NCI-H2081 (cell line): ENCODE results near the gene LIN7B.
A peak's percentile ranks its signal among the peaks of the same experiment; 100 is the strongest.

Experiments
- DNase-seq, 2 experiments: peaks; one replicate each; lab custom pipeline; 2025; lab: John Stamatoyannopoulos, UW

LIN7B gene

GRCh38 chr19:49094505-49095482 lies 19.4 kb upstream of the LIN7B start:
- no peak for DNase-seq

DNA sequence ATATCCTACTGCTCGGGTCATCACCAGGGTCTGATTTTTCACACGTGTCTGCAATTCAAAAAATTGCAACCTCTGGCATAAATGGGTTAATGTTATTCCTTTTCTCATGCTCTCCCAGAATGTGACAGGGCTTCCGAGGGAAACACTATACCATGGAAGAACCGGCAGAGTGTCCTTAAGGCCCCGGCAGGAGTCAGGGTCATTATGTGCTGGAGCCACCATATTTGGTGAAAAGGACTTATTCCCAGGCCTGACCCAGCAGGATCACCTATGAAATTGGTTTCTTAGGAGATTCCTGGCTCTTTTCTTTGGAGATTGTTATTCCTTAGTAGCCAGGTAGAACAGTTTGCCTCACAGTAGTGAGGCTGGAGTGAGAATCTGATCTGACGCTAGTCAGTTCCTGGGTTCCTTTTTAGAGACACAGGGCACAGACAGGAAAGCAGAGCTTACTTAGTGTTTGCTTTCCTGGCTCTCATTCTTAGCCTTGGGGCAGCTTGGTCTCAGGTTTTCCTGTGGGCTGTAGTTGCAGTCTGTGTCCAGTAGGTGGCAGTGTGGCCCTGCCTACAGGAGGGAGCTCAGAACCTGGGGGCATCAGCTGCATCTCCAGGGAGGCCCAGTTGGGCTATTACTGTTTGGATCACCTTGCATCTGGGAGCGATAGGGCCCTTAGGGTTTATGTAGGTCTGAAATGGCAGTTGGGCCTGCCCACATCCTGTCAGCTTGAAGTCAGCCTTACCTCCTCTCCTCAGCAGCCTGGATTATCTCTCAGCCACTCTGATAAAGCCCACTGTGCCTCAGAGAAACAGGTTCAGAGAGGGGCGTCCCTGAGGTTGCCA lies 16.5 kb upstream of the LIN7B start:
- peak; percentile 75 to 83 for DNase-seq

DNA sequence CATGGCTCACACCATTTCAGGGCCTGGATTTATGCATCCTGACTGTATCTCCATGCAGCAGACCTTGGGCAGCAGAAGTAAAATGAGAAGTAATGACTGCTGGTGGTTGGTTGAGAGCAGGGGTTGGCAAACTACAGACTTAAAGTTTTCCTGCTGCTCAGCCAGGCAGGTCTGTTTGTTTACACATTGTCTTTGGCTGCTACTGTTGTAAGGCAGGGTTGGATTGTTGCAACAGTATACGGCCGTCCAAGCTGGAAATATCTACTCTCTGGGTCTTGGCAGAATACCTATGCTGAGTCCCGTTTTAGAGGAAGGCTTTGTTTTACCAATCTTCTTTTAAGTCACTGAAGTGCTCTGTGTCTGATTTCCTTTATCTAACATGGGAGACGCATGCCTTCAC lies 15.4 kb upstream of the LIN7B start:
- DNase-seq = no peak

DNA sequence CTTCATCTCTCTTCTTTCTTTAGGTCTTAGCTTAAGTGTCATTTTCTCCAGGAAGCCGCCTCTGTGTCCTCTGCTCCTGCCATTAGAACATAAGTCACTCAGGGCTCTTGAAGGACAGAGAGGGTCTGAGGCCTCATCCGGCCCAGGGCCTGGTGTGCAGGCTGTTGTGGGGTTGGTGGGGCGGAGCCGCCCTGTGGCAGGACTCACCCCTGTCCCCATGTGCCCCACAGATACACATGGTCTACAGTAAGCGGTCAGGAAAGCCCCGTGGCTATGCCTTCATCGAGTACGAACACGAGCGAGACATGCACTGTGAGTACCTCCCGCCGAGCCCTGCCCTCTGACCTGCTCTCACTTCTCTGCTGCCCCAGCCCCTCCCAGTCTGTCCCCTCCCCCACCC lies 13.0 kb upstream of the LIN7B start:
- no peak for DNase-seq

- no peak for DNase-seq
Observed at GRCh38 chr19:49102303-49102702, 11.9 kb upstream of the LIN7B start.

- DNase-seq = no peak
Observed at GRCh38 chr19:49103331-49104085, 10.7 kb upstream of the LIN7B start.

- no peak for DNase-seq
Observed at GRCh38 chr19:49104229-49104864, 9.8 kb upstream of the LIN7B start.

DNA sequence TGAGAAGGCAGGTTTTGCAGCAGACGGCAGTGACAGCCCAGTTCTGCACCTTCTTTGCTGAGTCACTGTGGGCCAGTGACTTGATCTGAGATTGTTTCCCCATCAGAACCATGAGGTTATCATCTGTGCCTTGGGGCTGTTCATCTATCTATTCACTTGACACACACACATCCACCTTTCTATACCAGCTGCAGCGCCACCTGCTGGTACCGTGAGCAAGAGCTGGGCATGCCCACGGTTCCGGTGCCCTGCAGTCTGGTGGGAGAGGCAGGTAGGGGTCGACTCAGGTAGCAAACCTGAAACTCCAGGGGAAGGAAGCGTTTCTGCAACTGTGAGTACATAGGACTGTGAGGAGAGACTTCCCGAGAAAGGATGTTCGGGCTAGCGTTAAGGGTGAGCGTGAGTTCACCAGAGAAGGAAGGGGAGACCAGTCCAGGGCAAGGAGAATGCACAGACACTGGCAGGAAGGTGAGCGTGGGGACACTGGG lies 7.5 kb upstream of the LIN7B start:
- DNase-seq = peak; percentile 13 to 21

GRCh38 chr19:49107625-49108459 lies 6.3 kb upstream of the LIN7B start:
- DNase-seq = no peak

- DNase-seq = no peak
Observed at GRCh38 chr19:49109051-49109450, 5.1 kb upstream of the LIN7B start.

DNA sequence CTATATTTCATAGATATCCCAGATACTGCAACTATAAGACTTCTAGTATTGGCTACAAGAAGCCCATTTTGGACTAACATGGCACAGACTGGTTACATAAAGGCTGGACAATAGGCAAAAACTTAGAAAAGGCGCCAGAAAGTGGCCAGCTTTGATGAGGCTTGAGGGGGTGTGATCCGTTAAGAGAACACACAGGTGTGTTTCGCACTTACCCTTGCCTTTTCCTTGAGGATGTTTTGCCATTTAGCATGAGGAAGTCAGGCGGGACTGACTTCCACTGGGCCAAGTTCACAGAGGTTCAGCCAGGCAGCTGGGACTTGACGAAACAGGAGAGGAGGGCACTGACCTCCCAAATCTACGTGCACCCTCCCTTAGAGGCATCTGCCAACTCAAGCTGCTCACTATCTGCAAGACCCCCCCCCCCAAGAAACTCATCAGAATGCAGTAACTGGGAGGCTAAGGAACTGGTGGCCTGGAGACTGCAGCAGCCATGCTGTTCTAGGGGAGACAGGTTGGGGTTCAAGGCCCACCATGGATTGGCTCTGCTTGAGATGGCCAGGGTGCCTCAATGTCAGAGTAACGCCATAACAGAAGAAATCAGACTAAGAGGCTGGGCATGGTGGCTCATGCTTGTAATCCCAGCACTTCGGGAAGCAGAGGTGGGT lies 4.5 kb upstream of the LIN7B start:
- no peak for DNase-seq

DNA sequence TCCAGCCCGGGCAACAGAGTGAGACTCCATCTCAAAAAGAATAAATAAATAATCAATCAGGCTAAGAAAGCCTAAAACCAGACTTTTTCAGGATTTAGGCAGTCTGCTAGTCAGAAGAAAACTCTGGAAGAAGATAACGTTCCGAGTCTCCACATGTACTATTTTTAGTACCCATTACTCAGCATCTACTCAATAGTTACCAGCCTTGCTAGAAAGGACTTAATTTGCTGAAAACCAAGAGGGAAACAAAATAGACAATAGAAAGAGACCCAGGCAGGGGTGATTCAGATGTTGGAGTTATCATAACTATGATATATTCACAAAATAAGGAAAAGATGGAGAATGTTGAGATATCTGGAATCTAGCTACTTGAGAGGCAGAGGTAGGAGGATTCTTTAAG lies 3.6 kb upstream of the LIN7B start:
- no peak for DNase-seq

DNA sequence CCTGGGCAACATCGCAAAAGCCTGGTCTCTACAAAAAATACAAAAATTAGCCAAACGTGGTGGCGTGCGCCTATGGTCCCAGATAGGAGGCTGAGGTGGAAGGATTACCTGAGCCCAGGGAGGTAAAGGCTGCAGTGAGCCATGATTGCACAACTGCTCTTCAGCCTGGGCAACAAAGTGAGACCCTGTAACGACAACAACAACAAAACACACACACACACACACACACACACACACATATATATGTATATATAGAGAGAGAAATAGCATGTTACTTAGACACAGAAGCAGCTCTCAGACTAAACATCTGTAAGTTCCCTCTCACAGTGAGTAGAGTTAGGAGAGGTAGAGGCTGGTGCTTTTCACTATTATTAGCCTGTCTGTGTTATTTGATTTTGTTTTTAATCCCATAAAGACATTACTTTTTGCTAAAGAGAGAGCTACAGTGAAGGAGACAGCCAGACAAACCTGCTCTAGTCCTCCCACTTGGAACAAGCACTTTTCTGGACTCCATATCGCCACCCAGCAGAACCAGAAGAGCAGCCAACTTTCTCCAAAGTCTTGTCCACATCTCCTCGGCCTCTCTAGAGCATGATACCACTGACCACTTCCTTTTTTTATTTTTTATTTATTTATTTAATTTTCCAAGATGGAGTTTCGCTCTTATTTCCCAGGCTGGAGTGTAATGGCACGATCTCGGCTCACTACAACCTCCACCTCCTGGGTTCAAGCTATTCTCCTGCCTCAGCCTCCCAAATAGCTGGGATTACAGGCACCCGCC lies 2.8 kb upstream of the LIN7B start:
- DNase-seq = no peak

GRCh38 chr19:49114630-49115363 lies 627 bp downstream of the LIN7B start:
- DNase-seq = no peak

DNA sequence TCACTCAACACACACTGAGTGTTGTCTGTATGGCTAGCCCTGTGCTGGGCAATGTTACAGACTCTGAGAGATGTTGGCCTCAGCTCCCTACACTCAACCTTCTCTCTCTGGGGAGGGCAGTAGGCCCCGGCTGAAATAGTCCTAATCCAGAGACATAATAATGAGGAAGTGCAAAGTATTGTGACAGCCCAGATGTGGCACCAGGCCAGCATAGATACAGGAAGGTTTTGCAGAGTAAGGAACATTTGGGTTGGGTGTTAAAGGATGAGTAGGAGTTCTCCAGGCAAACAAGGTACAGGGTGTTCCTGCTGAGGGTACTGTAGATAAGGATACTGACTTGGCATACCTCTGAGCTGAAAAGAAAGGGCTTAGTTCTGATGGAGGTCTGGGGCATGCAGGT lies 2.4 kb downstream of the LIN7B start:
- DNase-seq = no peak

GRCh38 chr19:49117677-49118564 lies 3.8 kb downstream of the LIN7B start:
- no peak for DNase-seq
